ENCODE data around the gene CGB3.
"Not testable (repeated sequence)": the region's sequence is repeated elsewhere in the genome, so short reads cannot be mapped to it uniquely, and the experiment has no call there.

Gene CGB3

GRCh38 chr19:49042666-49043065 lies 18.5 kb upstream of the CGB3 start:
- DNase-seq (ENCODE audit: extremely low read depth in 1 of 2, low read depth in 1 of 2): not testable (repeated sequence)

- DNase-seq (ENCODE audit: extremely low read depth in 1 of 2, low read depth in 1 of 2): no peak
Measured at GRCh38 chr19:49042177-49042576, 18.0 kb upstream of the CGB3 start.

- DNase-seq (ENCODE audit: extremely low read depth in 1 of 2, low read depth in 1 of 2): not testable (repeated sequence)
Measured at GRCh38 chr19:49039736-49040135, 15.6 kb upstream of the CGB3 start.

- not testable (repeated sequence) for DNase-seq (ENCODE audit: extremely low read depth in 1 of 2, low read depth in 1 of 2)
Measured at GRCh38 chr19:49038557-49039276, 14.6 kb upstream of the CGB3 start.

GRCh38 chr19:49038111-49038510 lies 14.0 kb upstream of the CGB3 start:
- DNase-seq (ENCODE audit: extremely low read depth in 1 of 2, low read depth in 1 of 2): not testable (repeated sequence)

- peak; percentile 46 to 57 for DNase-seq (ENCODE audit: extremely low read depth in 1 of 2, low read depth in 1 of 2)
Measured at GRCh38 chr19:49036815-49037214, 12.7 kb upstream of the CGB3 start, which contains the start of gene CGB1. Gene CGB1, minus strand, starts transcription at chr19:49036895. Its CDS starts 184 bp downstream, at chr19:49036711.

- peak; percentile 74 to 83 for DNase-seq (ENCODE audit: extremely low read depth in 1 of 2, low read depth in 1 of 2)
Measured at GRCh38 chr19:49031642-49032301, 7.6 kb upstream of the CGB3 start, which contains the start of gene CGB2. Gene CGB2, plus strand, starts transcription at chr19:49031890. Its CDS starts 206 bp downstream, at chr19:49032096.

- DNase-seq (ENCODE audit: extremely low read depth in 1 of 2, low read depth in 1 of 2): not testable (repeated sequence)
Measured at GRCh38 chr19:49030323-49030722, 6.2 kb upstream of the CGB3 start.

- not testable (repeated sequence) for DNase-seq (ENCODE audit: extremely low read depth in 1 of 2, low read depth in 1 of 2)
Measured at GRCh38 chr19:49029749-49030148, 5.6 kb upstream of the CGB3 start.

GRCh38 chr19:49028686-49029085 lies 4.6 kb upstream of the CGB3 start:
- DNase-seq (ENCODE audit: extremely low read depth in 1 of 2, low read depth in 1 of 2): not testable (repeated sequence)

- DNase-seq (ENCODE audit: extremely low read depth in 1 of 2, low read depth in 1 of 2): not testable (repeated sequence)
Measured at GRCh38 chr19:49025599-49025998, 1.5 kb upstream of the CGB3 start.

- not testable (repeated sequence) for DNase-seq (ENCODE audit: extremely low read depth in 1 of 2, low read depth in 1 of 2)
Measured at GRCh38 chr19:49025088-49025487, 955 bp upstream of the CGB3 start.

GRCh38 chr19:49022116-49022515 lies 2.0 kb downstream of the CGB3 start:
- DNase-seq (ENCODE audit: extremely low read depth in 1 of 2, low read depth in 1 of 2): no peak

GRCh38 chr19:49020931-49021895 lies 2.9 kb downstream of the CGB3 start:
- DNase-seq (ENCODE audit: extremely low read depth in 1 of 2, low read depth in 1 of 2): no peak

GRCh38 chr19:49020342-49020741 lies 3.8 kb downstream of the CGB3 start:
- no peak for DNase-seq (ENCODE audit: extremely low read depth in 1 of 2, low read depth in 1 of 2)

- peak in 1 of 2 donors; percentile 53 for DNase-seq (ENCODE audit: extremely low read depth in 1 of 2, low read depth in 1 of 2)
Measured at GRCh38 chr19:49019242-49019932, 4.7 kb downstream of the CGB3 start.

GRCh38 chr19:49018388-49019241 lies 5.5 kb downstream of the CGB3 start:
- not testable (repeated sequence) for DNase-seq (ENCODE audit: extremely low read depth in 1 of 2, low read depth in 1 of 2)

GRCh38 chr19:49017666-49018351 lies 6.3 kb downstream of the CGB3 start:
- peak; percentile 36 to 47 for DNase-seq (ENCODE audit: extremely low read depth in 1 of 2, low read depth in 1 of 2)
